Suppressor macrophage treated with lipopolysaccharide for 4 hours (primary cell): Measurements from ENCODE around the gene MKLN1.
"Not testable (repeated sequence)": the region's sequence is repeated elsewhere in the genome, so short reads cannot be mapped to it uniquely, and the experiment has no call there.

Source experiments
- DNase-seq: peaks from one replicate; pipeline ENCODE4 v3.0.0-alpha.2; 2020

MKLN1 gene

GRCh38 chr7:131327626-131328376 is at the start of gene MKLN1:
TSS of gene MKLN1 (plus strand) at chr7:131327876. CDS start at chr7:131327900, 24 bp downstream.
- peak; percentile 94 for DNase-seq

- DNase-seq: no peak
Measured at GRCh38 chr7:131279044-131279443, 48.6 kb upstream of the MKLN1 start.

- DNase-seq: no peak
Measured at GRCh38 chr7:131281266-131282048, 46.2 kb upstream of the MKLN1 start.

- DNase-seq: no peak
Measured at GRCh38 chr7:131284702-131285419, 42.8 kb upstream of the MKLN1 start.

- DNase-seq: no peak
Measured at GRCh38 chr7:131285556-131285955, 42.1 kb upstream of the MKLN1 start.

- no peak for DNase-seq
Measured at GRCh38 chr7:131288450-131288849, 39.2 kb upstream of the MKLN1 start.

GRCh38 chr7:131289051-131289450 is 38.6 kb upstream of the MKLN1 start:
- no peak for DNase-seq

GRCh38 chr7:131292141-131292905 is 35.4 kb upstream of the MKLN1 start:
- DNase-seq: no peak

- no peak for DNase-seq
Measured at GRCh38 chr7:131293018-131293417, 34.7 kb upstream of the MKLN1 start.

- DNase-seq: no peak
Measured at GRCh38 chr7:131294553-131294952, 33.1 kb upstream of the MKLN1 start.

GRCh38 chr7:131298608-131298992 is 29.1 kb upstream of the MKLN1 start:
- DNase-seq: no peak

GRCh38 chr7:131299074-131299473 is 28.6 kb upstream of the MKLN1 start:
- DNase-seq: no peak

GRCh38 chr7:131300078-131300477 is 27.6 kb upstream of the MKLN1 start:
- no peak for DNase-seq

GRCh38 chr7:131300572-131301466 is 26.9 kb upstream of the MKLN1 start:
- no peak for DNase-seq

GRCh38 chr7:131302446-131302845 is 25.2 kb upstream of the MKLN1 start:
- no peak for DNase-seq

GRCh38 chr7:131302876-131303707 is 24.6 kb upstream of the MKLN1 start:
- no peak for DNase-seq

GRCh38 chr7:131305152-131305551 is 22.5 kb upstream of the MKLN1 start:
- DNase-seq: no peak

GRCh38 chr7:131306041-131306440 is 21.6 kb upstream of the MKLN1 start:
- DNase-seq: not testable (repeated sequence)

GRCh38 chr7:131306777-131307176 is 20.9 kb upstream of the MKLN1 start:
- no peak for DNase-seq

- no peak for DNase-seq
Measured at GRCh38 chr7:131307627-131308026, 20.0 kb upstream of the MKLN1 start.

GRCh38 chr7:131312838-131313237 is 14.8 kb upstream of the MKLN1 start:
- DNase-seq: no peak
